Measurements from ENCODE around the gene KCNK7.

Gene KCNK7

DNA sequence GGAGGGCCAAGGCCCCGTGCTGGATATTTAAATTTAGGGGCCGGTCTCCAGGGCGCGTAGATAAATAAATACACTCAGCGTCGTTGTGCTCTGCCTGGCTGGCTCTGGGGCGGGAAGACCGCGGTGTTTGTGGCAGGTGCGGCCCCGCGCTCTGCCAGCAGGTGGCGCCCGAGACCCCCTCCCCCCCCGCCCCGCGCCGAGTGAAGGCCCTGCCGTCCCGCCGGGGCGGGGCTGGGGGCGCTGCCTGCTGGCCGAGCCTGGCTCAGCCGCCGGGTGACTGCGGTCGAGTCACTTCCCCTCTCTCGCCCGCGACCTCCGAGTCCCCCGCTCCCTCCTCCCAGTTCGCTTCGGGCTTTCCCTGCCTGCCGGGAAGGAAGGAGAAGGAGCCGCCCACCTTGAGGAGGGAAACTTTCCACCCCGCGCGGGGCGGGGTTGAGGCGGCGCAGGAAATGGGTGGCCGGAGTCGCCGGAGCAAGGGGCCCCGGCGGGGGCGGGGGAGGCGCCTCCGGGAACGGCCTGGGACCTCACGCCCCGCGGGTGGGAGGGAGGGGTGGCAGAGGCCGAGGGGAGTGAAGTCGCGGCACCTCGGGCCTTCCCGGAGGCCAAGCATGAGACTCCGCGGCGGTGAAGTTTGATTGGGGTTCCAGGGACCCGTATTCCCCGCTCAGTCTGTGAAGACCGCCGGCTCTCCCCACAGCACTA, 21.3 kb downstream of the KCNK7 start:
- Histone ChIP-seq H3K36me3 (ENCODE audit: insufficient read depth, low read length) (peaks cover 22% of the 10 kb centered on the region), H3K4me1 (ENCODE audit: insufficient read depth, low read length) (peaks cover 69% of the 10 kb centered on the region), H3K27ac (ENCODE audit: low read length) (peak overlapping the region; percentile 87), H3K9me3 (ENCODE audit: insufficient read depth, low read length, severe bottlenecking) (no peaks in the 10 kb centered on the region), H3K4me3 (ENCODE audit: low read depth in 1 of 2, low read length in 2 of 2) (peak overlapping the region; percentile 6 to 84; a peak in 3 of 4 replicates), H3K27me3 (ENCODE audit: insufficient read depth, low read length, poor library complexity) (no peaks in the 10 kb centered on the region), H3K79me2 (ENCODE audit: insufficient read depth, low read length) (peaks cover 60% of the 10 kb centered on the region), H3K4me2 (ENCODE audit: insufficient read depth, low read length) (peak overlapping the region; percentile 98), H3K9ac (ENCODE audit: low read depth, low read length) (peak overlapping the region; percentile 92), H4K20me1 (ENCODE audit: insufficient read depth, low read length) (peaks cover 44% of the 10 kb centered on the region), H2AFZ (ENCODE audit: low read depth, low read length) (no peak overlapping the region)
- ATAC-seq (ENCODE audit: insufficient read depth, low read depth): peak; percentile 60
- peak; percentile 94 for DNase-seq
- TF ChIP-seq, protein P1, sequence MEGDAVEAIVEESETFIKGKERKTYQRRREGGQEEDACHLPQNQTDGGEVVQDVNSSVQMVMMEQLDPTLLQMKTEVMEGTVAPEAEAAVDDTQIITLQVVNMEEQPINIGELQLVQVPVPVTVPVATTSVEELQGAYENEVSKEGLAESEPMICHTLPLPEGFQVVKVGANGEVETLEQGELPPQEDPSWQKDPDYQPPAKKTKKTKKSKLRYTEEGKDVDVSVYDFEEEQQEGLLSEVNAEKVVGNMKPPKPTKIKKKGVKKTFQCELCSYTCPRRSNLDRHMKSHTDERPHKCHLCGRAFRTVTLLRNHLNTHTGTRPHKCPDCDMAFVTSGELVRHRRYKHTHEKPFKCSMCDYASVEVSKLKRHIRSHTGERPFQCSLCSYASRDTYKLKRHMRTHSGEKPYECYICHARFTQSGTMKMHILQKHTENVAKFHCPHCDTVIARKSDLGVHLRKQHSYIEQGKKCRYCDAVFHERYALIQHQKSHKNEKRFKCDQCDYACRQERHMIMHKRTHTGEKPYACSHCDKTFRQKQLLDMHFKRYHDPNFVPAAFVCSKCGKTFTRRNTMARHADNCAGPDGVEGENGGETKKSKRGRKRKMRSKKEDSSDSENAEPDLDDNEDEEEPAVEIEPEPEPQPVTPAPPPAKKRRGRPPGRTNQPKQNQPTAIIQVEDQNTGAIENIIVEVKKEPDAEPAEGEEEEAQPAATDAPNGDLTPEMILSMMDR (IDR thresholded peaks at IDR 0.05; ENCODE audit: borderline replicate concordance, extremely low read depth, low read length, poor library complexity, severe bottlenecking): peak; percentile 81
- TF ChIP-seq EZH2 (IDR thresholded peaks at IDR 0.05; ENCODE audit: borderline replicate concordance, low read depth, low read length, severe bottlenecking): no peak

DNA sequence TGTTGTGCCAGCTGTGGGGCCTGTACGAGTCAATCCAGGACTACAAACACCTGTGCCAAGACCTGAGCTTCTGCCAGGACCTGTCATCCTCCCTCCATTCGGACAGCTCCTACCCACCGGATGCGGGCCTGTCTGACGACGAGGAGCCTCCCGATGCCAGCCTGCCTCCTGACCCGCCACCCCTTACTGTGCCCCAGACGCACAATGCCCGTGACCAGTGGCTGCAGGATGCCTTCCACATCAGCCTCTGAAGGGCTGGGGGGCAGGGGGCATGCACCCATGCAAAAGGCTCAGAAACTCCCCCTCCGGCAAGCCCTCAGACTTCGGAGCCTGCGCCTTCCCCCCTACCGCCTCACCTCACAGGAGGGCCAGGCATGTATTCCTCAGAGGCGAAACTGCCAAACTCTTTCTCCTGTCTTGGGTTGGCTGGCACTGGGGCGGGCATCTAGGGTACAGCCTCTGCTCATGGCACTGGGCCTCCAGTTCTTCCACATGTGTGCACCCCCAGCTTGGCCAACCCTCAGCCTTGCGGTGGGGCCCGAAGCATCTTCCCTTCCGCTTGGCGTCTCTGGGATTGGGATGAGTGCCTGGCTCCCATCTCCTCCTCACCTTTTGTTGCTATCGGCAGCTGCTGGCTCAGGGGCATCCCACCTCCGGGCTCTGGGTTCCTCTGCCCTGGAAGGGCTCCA, 22.1 kb downstream of the KCNK7 start:
- H3K27me3 ChIP-seq (ENCODE audit: insufficient read depth, low read length, poor library complexity): no peaks in the 10 kb centered on the region
- peak overlapping the region; percentile 92 for H3K9ac ChIP-seq (ENCODE audit: low read depth, low read length)
- no peaks in the 10 kb centered on the region for H3K9me3 ChIP-seq (ENCODE audit: insufficient read depth, low read length, severe bottlenecking)
- no peak overlapping the region for H2AFZ ChIP-seq (ENCODE audit: low read depth, low read length)
- peak overlapping the region; percentile 54 for H3K27ac ChIP-seq (ENCODE audit: low read length)
- ATAC-seq (ENCODE audit: insufficient read depth, low read depth) (no peak), DNase-seq (no peak)
- peak overlapping the region; percentile 98 for H3K4me2 ChIP-seq (ENCODE audit: insufficient read depth, low read length)
- H3K36me3 ChIP-seq (ENCODE audit: insufficient read depth, low read length): peaks cover 19% of the 10 kb centered on the region; the same call in 1 of the 2 replicates
- H4K20me1 ChIP-seq (ENCODE audit: insufficient read depth, low read length): peaks cover 40% of the 10 kb centered on the region
- peak overlapping the region; percentile 38 to 84; a peak in 3 of 4 replicates for H3K4me3 ChIP-seq (ENCODE audit: low read depth in 1 of 2, low read length in 2 of 2)
- TF ChIP-seq, protein P1 (IDR thresholded peaks at IDR 0.05; ENCODE audit: borderline replicate concordance, extremely low read depth, low read length, poor library complexity, severe bottlenecking): no peak
- no peak for TF ChIP-seq EZH2 (IDR thresholded peaks at IDR 0.05; ENCODE audit: borderline replicate concordance, low read depth, low read length, severe bottlenecking)
- H3K79me2 ChIP-seq (ENCODE audit: insufficient read depth, low read length): peaks cover 67% of the 10 kb centered on the region
- peaks cover 76% of the 10 kb centered on the region for H3K4me1 ChIP-seq (ENCODE audit: insufficient read depth, low read length)

GRCh38 chr11:65572356-65573051, 23.1 kb downstream of the KCNK7 start, which contains the start of gene FAM89B:
Gene FAM89B (plus strand): TSS chr11:65572538. CDS start chr11:65572670, 132 bp downstream.
- Histone ChIP-seq H3K4me2 (ENCODE audit: insufficient read depth, low read length) (peak within 1 kb of the TSS; percentile 98), H3K27me3 (ENCODE audit: insufficient read depth, low read length, poor library complexity) (no peaks in the 10 kb centered on the region), H2AFZ (ENCODE audit: low read depth, low read length) (0 out of 2 replicates have a peak within 1 kb of the TSS, but pooled peaks have one; percentile 27), H3K9ac (ENCODE audit: low read depth, low read length) (peak within 1 kb of the TSS; percentile 92), H3K4me1 (ENCODE audit: insufficient read depth, low read length) (peaks cover 79% of the 10 kb centered on the region), H3K4me3 (ENCODE audit: low read depth in 1 of 2, low read length in 2 of 2) (peak within 1 kb of the TSS; percentile 84; a peak in 3 of 4 replicates), H3K9me3 (ENCODE audit: insufficient read depth, low read length, severe bottlenecking) (no peaks in the 10 kb centered on the region), H3K27ac (ENCODE audit: low read length) (peak within 1 kb of the TSS; percentile 65), H4K20me1 (ENCODE audit: insufficient read depth, low read length) (peaks cover 39% of the 10 kb centered on the region), H3K36me3 (ENCODE audit: insufficient read depth, low read length) (peaks cover 22% of the 10 kb centered on the region), H3K79me2 (ENCODE audit: insufficient read depth, low read length) (peaks cover 75% of the 10 kb centered on the region)
- TF ChIP-seq, protein P1 (IDR thresholded peaks at IDR 0.05; ENCODE audit: borderline replicate concordance, extremely low read depth, low read length, poor library complexity, severe bottlenecking): no peak
- TF ChIP-seq EZH2 (IDR thresholded peaks at IDR 0.05; ENCODE audit: borderline replicate concordance, low read depth, low read length, severe bottlenecking): no peak
- ATAC-seq (ENCODE audit: insufficient read depth, low read depth) (peak; percentile 31), DNase-seq (peak; percentile 94)
